Measurements from ENCODE around the gene TSHR.
"Not testable (repeated sequence)": the region's sequence is repeated elsewhere in the genome, so short reads cannot be mapped to it uniquely, and the experiment has no call there.

Gene TSHR

GRCh38 chr14:81113945-81114820, 158.8 kb downstream of the TSHR start:
- H3K4me3 ChIP-seq (ENCODE audit: insufficient read depth, low read depth, low read length, poor library complexity, severe bottlenecking); H3K27me3 ChIP-seq (replicated peaks; ENCODE audit: control insufficient read depth, insufficient read depth, low read length, poor library complexity, severe bottlenecking); H3K27ac ChIP-seq (ENCODE audit: insufficient read depth, low read length, poor library complexity, severe bottlenecking); H3K9me3 ChIP-seq (ENCODE audit: control insufficient read depth, low read length); H3K4me1 ChIP-seq (ENCODE audit: control insufficient read depth, insufficient read depth, low read length, poor library complexity, severe bottlenecking); H3K36me3 ChIP-seq (ENCODE audit: control insufficient read depth, insufficient read depth, low read length); DNase-seq: not testable (repeated sequence)

GRCh38 chr14:81120501-81120900, 165.1 kb downstream of the TSHR start:
- no peak for DNase-seq
- Histone ChIP-seq H3K27ac (ENCODE audit: insufficient read depth, low read length, poor library complexity, severe bottlenecking) (no peak overlapping the region), H3K4me3 (ENCODE audit: insufficient read depth, low read depth, low read length, poor library complexity, severe bottlenecking) (no peak overlapping the region), H3K4me1 (ENCODE audit: control insufficient read depth, insufficient read depth, low read length, poor library complexity, severe bottlenecking) (no peaks in the 10 kb centered on the region), H3K9me3 (ENCODE audit: control insufficient read depth, low read length) (no peaks in the 10 kb centered on the region), H3K27me3 (replicated peaks; ENCODE audit: control insufficient read depth, insufficient read depth, low read length, poor library complexity, severe bottlenecking) (no peaks in the 10 kb centered on the region), H3K36me3 (ENCODE audit: control insufficient read depth, insufficient read depth, low read length) (no peaks in the 10 kb centered on the region)

GRCh38 chr14:81122326-81122725, 166.9 kb downstream of the TSHR start:
- H3K36me3 ChIP-seq (ENCODE audit: control insufficient read depth, insufficient read depth, low read length) = no peaks in the 10 kb centered on the region
- H3K9me3 ChIP-seq (ENCODE audit: control insufficient read depth, low read length) = no peaks in the 10 kb centered on the region
- DNase-seq = no peak
- H3K27ac ChIP-seq (ENCODE audit: insufficient read depth, low read length, poor library complexity, severe bottlenecking) = no peak overlapping the region
- H3K4me3 ChIP-seq (ENCODE audit: insufficient read depth, low read depth, low read length, poor library complexity, severe bottlenecking) = no peak overlapping the region
- no peaks in the 10 kb centered on the region for H3K4me1 ChIP-seq (ENCODE audit: control insufficient read depth, insufficient read depth, low read length, poor library complexity, severe bottlenecking)
- H3K27me3 ChIP-seq (replicated peaks; ENCODE audit: control insufficient read depth, insufficient read depth, low read length, poor library complexity, severe bottlenecking) = no peaks in the 10 kb centered on the region

GRCh38 chr14:81123811-81124210, 168.4 kb downstream of the TSHR start:
- H3K4me1 ChIP-seq (ENCODE audit: control insufficient read depth, insufficient read depth, low read length, poor library complexity, severe bottlenecking) = no peaks in the 10 kb centered on the region
- no peak overlapping the region for H3K4me3 ChIP-seq (ENCODE audit: insufficient read depth, low read depth, low read length, poor library complexity, severe bottlenecking)
- DNase-seq = no peak
- H3K9me3 ChIP-seq (ENCODE audit: control insufficient read depth, low read length) = no peaks in the 10 kb centered on the region
- no peak overlapping the region for H3K27ac ChIP-seq (ENCODE audit: insufficient read depth, low read length, poor library complexity, severe bottlenecking)
- no peaks in the 10 kb centered on the region for H3K36me3 ChIP-seq (ENCODE audit: control insufficient read depth, insufficient read depth, low read length)
- no peaks in the 10 kb centered on the region for H3K27me3 ChIP-seq (replicated peaks; ENCODE audit: control insufficient read depth, insufficient read depth, low read length, poor library complexity, severe bottlenecking)

GRCh38 chr14:81125536-81125935, 170.1 kb downstream of the TSHR start:
- Histone ChIP-seq H3K4me3 (ENCODE audit: insufficient read depth, low read depth, low read length, poor library complexity, severe bottlenecking) (no peak overlapping the region), H3K4me1 (ENCODE audit: control insufficient read depth, insufficient read depth, low read length, poor library complexity, severe bottlenecking) (no peaks in the 10 kb centered on the region), H3K36me3 (ENCODE audit: control insufficient read depth, insufficient read depth, low read length) (no peaks in the 10 kb centered on the region), H3K27ac (ENCODE audit: insufficient read depth, low read length, poor library complexity, severe bottlenecking) (no peak overlapping the region), H3K9me3 (ENCODE audit: control insufficient read depth, low read length) (no peaks in the 10 kb centered on the region), H3K27me3 (replicated peaks; ENCODE audit: control insufficient read depth, insufficient read depth, low read length, poor library complexity, severe bottlenecking) (no peaks in the 10 kb centered on the region)
- DNase-seq = no peak

GRCh38 chr14:81127785-81128184, 172.4 kb downstream of the TSHR start:
- no peaks in the 10 kb centered on the region for H3K4me1 ChIP-seq (ENCODE audit: control insufficient read depth, insufficient read depth, low read length, poor library complexity, severe bottlenecking)
- H3K36me3 ChIP-seq (ENCODE audit: control insufficient read depth, insufficient read depth, low read length) = no peaks in the 10 kb centered on the region
- no peaks in the 10 kb centered on the region for H3K27me3 ChIP-seq (replicated peaks; ENCODE audit: control insufficient read depth, insufficient read depth, low read length, poor library complexity, severe bottlenecking)
- no peak overlapping the region for H3K4me3 ChIP-seq (ENCODE audit: insufficient read depth, low read depth, low read length, poor library complexity, severe bottlenecking)
- no peak for DNase-seq
- no peaks in the 10 kb centered on the region for H3K9me3 ChIP-seq (ENCODE audit: control insufficient read depth, low read length)
- no peak overlapping the region for H3K27ac ChIP-seq (ENCODE audit: insufficient read depth, low read length, poor library complexity, severe bottlenecking)

- Histone ChIP-seq H3K27me3 (replicated peaks; ENCODE audit: control insufficient read depth, insufficient read depth, low read length, poor library complexity, severe bottlenecking) (no peaks in the 10 kb centered on the region), H3K9me3 (ENCODE audit: control insufficient read depth, low read length) (no peaks in the 10 kb centered on the region), H3K36me3 (ENCODE audit: control insufficient read depth, insufficient read depth, low read length) (no peaks in the 10 kb centered on the region), H3K4me3 (ENCODE audit: insufficient read depth, low read depth, low read length, poor library complexity, severe bottlenecking) (no peak overlapping the region), H3K4me1 (ENCODE audit: control insufficient read depth, insufficient read depth, low read length, poor library complexity, severe bottlenecking) (no peaks in the 10 kb centered on the region), H3K27ac (ENCODE audit: insufficient read depth, low read length, poor library complexity, severe bottlenecking) (no peak overlapping the region)
- no peak for DNase-seq
Measured at GRCh38 chr14:81129242-81129641, 173.8 kb downstream of the TSHR start.

- no peak overlapping the region for H3K4me3 ChIP-seq (ENCODE audit: insufficient read depth, low read depth, low read length, poor library complexity, severe bottlenecking)
- DNase-seq = no peak
Measured at GRCh38 chr14:81132468-81132867, 177.0 kb downstream of the TSHR start.

GRCh38 chr14:81133400-81133799, 178.0 kb downstream of the TSHR start:
- H3K27ac ChIP-seq (ENCODE audit: insufficient read depth, low read length, poor library complexity, severe bottlenecking) = no peak overlapping the region
- H3K27me3 ChIP-seq (replicated peaks; ENCODE audit: control insufficient read depth, insufficient read depth, low read length, poor library complexity, severe bottlenecking) = no peaks in the 10 kb centered on the region
- H3K4me1 ChIP-seq (ENCODE audit: control insufficient read depth, insufficient read depth, low read length, poor library complexity, severe bottlenecking) = no peaks in the 10 kb centered on the region
- DNase-seq = no peak
- H3K36me3 ChIP-seq (ENCODE audit: control insufficient read depth, insufficient read depth, low read length) = no peaks in the 10 kb centered on the region
- H3K9me3 ChIP-seq (ENCODE audit: control insufficient read depth, low read length) = no peaks in the 10 kb centered on the region
- H3K4me3 ChIP-seq (ENCODE audit: insufficient read depth, low read depth, low read length, poor library complexity, severe bottlenecking) = no peak overlapping the region

More at GRCh38 chr14:81132468-81132867, 177.0 kb downstream of the TSHR start:
- Histone ChIP-seq H3K9me3 (ENCODE audit: control insufficient read depth, low read length) (no peaks in the 10 kb centered on the region), H3K36me3 (ENCODE audit: control insufficient read depth, insufficient read depth, low read length) (no peaks in the 10 kb centered on the region), H3K4me1 (ENCODE audit: control insufficient read depth, insufficient read depth, low read length, poor library complexity, severe bottlenecking) (no peaks in the 10 kb centered on the region), H3K27me3 (replicated peaks; ENCODE audit: control insufficient read depth, insufficient read depth, low read length, poor library complexity, severe bottlenecking) (no peaks in the 10 kb centered on the region), H3K27ac (ENCODE audit: insufficient read depth, low read length, poor library complexity, severe bottlenecking) (no peak overlapping the region)

GRCh38 chr14:81137316-81137715, 181.9 kb downstream of the TSHR start:
- Histone ChIP-seq H3K36me3 (ENCODE audit: control insufficient read depth, insufficient read depth, low read length) (no peaks in the 10 kb centered on the region), H3K4me3 (ENCODE audit: insufficient read depth, low read depth, low read length, poor library complexity, severe bottlenecking) (no peak overlapping the region), H3K27ac (ENCODE audit: insufficient read depth, low read length, poor library complexity, severe bottlenecking) (no peak overlapping the region), H3K4me1 (ENCODE audit: control insufficient read depth, insufficient read depth, low read length, poor library complexity, severe bottlenecking) (no peaks in the 10 kb centered on the region), H3K27me3 (replicated peaks; ENCODE audit: control insufficient read depth, insufficient read depth, low read length, poor library complexity, severe bottlenecking) (no peaks in the 10 kb centered on the region), H3K9me3 (ENCODE audit: control insufficient read depth, low read length) (no peaks in the 10 kb centered on the region)
- DNase-seq = no peak
